NK-92 (cell line): ENCODE data around the gene USP11.
"Not testable (repeated sequence)": the region's sequence is repeated elsewhere in the genome, so short reads cannot be mapped to it uniquely, and the experiment has no call there.

Experiments used
- DNase-seq: peaks from one replicate; lab custom pipeline; 2025; ENCODE audit not compliant: unreplicated experiment; lab: John Stamatoyannopoulos, UW

USP11 gene

DNA sequence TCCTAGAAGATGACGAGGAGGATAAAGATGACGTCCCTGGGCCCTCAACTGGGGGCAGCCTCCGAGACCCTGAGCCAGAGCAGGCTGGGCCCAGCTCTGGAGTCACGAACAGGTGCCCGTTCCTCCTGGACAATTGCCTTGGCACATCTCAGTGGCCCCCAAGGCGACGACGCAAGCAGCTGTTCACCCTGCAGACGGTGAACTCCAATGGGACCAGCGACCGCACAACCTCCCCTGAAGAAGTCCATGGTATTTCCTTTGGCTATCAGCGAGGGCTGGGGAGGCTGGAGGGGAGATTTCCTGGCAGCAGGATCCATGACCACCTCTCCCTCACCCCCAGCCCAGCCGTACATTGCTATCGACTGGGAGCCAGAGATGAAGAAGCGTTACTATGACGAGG lies 11.9 kb downstream of the USP11 start:
- DNase-seq: no peak

DNA sequence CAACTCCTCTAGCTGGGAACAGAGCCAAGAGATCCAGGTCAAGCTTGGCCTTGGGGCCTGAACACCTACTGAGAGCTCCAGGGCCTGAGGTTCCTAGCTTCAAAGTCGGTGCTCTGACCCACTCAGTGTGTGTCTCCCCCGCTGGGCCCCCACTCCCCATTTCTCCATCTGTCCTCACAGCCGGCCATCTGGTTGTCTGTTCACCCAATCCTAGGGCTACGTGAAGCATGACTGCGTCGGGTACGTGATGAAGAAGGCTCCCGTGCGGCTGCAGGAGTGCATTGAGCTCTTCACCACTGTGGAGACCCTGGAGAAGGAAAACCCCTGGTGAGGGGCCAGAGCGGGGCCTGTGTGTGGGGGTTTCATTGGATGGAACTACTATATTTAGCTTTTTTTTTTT lies 12.3 kb downstream of the USP11 start:
- no peak for DNase-seq

DNA sequence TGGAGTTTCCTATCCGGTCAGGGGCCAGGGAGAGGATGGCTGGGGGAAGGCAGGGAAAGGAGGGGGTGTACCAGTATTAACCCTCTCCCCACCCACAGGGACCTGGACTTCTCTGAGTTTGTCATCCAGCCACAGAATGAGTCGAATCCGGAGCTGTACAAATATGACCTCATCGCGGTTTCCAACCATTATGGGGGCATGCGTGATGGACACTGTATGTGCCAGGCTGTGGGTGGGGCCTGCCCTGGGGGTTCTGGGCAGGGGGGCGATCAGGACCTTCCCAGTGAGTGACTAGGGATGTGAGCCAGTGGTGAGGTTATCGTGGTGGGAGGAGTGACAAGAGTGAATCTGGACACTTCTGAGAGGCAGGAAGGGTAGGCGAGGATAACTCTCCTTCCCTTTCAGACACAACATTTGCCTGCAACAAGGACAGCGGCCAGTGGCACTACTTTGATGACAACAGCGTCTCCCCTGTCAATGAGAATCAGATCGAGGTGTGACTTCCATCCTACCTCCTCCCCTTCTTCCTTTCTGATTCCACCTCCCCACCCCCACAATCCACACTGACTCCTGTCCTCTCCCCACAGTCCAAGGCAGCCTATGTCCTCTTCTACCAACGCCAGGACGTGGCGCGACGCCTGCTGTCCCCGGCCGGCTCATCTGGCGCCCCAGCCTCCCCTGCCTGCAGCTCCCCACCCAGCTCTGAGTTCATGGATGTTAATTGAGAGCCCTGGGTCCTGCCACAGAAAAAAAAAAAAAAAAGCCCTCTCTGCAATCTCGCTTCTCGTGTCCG lies 14.6 kb downstream of the USP11 start:
- no peak for DNase-seq

DNA sequence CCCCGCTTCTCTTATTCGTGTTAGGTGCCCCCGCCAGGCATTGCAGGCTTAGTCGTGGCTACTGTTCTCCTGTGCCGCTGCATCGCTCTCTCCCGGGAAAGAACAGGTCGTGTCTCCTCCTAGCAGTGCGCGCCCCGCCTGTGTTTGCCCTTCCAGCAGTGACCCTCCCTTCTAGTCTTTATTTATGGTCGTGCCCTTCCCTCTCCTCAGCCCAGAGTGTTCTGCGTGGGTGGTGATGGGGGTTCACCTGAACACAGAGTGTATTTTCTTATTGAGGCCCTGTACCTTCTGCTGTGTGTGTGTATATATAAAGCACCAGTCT lies 15.2 kb downstream of the USP11 start:
- DNase-seq: no peak

DNA sequence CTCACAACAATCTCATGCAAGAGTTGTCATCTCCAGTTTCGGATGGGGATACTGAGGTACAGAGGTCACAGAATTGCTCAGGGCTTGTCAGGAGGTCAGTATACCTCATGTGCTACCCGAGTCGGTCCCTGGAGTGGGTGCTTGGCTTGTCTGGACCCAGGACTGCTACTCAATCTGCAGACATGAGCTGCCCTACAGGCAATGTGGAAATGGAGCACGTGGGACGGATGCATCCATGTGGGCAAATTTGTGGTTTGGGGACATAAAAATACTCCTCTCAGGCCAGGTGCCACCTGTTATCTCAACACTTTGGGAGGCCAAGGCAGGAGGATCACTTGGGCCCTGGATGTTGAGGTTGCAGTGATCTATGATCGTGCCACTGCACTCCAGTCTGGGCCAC lies 15.8 kb downstream of the USP11 start:
- no peak for DNase-seq

DNA sequence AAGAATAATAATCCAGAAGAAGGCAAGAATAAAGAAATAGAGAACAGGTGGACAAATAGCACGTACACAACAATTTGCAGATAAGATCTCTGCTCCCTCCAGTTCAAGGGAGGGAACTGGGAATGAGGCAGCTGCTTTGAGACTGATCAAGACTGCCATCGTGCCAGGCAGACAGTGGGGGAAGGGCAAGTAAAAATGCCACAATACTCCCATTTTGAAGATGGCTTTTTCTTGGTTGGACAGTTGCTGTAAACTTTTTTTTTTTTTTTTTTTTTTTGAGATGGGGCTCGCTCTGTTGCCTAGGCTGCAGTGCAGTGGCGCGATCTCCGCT lies 17.2 kb downstream of the USP11 start:
- DNase-seq: no peak

DNA sequence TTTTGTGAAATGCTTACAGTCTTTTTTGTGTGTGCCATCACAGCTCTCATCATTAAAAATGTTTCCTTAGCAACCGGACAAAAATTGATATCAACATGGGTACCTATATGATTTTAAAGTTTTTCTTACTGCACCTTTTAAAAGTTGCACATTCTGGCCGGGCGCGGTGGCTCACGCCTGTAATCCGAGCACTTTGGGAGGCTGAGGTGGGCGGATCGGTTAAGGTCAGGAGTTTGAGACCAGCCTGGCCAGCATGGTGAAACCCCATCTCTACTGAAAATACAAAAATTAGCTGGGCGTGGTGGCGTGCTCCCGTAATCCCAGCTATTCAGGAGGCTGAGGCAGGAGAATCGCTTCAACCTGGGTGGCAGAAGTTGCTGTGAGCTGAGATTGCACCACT lies 24.8 kb downstream of the USP11 start:
- not testable (repeated sequence) for DNase-seq

DNA sequence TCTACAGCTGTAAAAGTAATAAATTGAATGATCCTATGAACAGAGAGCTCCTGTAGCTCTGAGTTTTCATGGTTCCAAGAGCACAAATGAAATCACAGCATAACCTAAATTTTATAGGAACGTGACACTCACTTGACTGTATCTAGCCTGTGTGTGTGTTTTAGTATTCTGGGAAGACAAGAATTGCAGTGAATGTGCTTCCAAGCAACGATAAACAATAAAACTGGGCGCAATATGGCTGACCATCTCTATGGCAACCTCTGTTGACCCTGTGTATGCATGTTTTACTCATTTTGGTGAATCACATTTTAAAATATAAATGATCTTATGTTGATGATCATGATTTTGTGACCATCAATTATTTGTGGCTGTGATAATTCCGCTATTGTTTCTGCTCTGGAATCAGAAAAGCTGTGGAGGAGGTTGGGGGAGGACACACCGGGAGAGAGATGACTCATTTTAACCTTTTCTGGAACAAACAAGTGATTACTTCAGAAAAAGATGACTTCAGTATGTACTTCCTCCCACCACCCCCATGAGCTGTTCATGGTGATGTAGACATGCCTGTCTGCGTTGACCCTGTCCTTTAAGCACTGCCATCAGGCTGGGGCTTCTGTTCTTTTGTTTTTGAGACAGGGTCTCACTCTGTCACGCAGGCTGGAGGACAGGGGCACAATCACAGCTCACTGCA lies 31.8 kb downstream of the USP11 start:
- no peak for DNase-seq

DNA sequence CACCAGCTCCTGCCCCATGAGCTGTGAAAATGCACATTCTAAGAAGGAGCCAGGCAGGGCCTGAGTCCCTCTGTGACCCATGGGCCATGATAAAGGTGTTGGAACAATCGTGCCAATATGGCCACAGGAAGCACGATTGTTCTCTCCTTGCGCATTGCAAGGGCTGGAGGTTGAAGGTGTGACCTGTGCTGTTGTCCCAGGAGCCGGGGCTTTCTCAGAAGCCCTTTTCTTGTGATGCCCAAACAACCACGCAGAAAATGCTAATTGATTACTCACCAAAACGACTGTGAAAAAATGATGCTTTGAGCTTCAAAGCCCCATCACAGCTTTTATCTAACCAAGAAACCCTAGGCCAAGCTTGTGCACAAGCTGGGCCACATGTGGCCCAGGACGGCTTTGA lies 33.8 kb downstream of the USP11 start:
- no peak for DNase-seq

DNA sequence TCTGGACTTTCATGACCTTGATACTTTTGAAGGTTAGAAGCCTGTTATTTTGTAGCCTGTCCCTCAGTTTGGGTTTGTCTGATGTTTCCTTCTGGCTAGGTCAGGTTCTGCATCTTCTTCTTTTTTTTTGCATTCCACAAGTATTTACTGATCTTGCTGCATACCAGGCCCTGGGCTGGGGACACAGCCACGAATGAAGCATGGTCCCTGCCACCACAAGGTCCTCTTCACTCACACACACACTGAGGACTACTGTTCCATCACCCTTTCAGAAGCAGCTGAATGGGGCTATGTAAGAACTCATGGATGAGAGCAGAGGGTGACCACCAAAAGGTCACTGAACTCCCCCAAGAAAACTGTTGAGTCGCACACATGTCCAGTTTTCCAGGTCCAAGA lies 39.2 kb downstream of the USP11 start:
- DNase-seq: no peak

DNA sequence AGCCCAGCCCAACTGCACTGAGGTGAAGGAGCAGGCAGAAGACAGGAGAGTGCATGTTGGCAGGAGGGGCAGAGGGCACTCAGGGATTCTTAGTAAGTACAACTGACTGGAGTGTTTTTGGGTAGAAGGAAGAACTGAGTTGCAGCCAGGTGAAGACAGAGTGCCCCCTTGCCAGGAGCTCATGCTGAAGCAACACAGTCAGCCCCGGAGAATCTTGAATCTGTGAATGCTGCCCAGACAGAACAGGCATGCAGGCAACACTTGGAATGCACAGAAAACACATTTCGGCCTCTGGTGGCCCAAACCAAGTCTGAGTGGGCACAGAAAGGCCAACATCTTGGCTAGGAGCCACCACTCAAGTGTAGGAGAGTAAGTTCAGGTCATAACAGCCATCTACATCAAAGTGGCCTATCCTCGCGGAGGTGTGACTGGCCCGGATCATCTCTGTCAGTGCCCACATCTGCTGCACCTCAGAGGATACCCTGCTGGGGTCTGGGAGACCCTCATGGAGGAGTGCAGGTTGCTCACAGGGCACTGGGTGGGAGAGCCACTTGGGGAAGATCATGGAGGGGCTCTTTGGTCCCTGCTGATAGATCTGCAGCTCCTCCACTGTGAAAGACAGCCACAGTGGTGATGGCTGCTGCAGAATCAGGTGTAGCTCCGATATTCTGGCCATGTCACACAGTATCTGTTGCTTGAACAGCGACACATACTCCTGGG lies 40.4 kb downstream of the USP11 start:
- no peak for DNase-seq

DNA sequence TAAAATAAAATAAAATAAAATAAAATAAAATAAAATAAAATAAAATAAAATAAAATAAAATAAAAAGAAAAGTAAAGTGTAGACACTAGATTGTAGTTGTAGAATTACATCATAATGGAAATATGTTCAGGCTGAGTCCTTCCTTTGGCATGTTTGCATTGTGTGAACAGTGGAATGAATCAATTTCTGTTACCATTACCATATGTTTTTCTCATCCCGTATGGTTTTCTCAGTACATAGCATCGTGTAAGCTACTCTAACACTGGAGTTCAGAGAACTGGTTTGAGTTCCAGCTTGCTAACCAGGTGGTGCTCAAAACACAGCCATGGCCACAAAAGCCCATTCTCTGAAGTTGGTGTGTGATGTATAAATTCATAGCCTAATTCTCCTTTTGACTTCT lies 45.9 kb downstream of the USP11 start:
- no peak for DNase-seq

DNA sequence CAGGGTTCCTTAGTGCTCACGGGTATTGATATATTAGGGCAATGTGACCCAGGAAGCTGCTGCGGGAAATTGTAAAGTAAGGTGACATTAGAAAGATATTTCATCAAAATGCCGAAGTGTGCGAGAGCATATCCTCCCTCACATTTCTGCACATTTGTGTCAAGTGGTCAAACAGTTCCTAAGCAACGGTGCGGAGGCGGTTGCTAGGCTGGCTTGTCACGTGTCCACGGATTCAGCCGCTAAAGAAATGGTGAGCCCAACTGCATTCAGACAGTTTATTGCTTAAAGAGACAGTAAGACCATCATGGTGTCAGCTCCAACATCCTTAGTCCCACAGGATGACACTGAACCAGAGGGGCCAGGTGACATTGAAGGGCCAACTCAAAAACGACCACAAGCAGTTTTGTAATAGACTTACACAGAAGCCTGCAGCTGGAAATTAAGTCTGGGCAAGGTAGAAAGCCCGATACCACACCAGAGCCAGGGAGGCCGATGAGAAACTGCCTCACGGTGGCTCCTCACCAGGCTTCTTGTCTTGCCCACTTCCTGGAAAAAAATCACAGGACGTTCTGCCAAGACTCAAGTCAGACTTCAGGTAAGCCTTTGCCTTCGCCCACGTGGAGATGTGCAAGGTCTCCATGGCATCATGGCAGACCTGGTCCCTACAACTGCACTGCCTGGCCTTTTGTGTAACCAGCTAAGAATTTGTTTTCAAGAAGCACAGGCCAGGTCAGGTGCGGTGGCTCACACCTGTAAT lies 50.4 kb downstream of the USP11 start:
- no peak for DNase-seq

DNA sequence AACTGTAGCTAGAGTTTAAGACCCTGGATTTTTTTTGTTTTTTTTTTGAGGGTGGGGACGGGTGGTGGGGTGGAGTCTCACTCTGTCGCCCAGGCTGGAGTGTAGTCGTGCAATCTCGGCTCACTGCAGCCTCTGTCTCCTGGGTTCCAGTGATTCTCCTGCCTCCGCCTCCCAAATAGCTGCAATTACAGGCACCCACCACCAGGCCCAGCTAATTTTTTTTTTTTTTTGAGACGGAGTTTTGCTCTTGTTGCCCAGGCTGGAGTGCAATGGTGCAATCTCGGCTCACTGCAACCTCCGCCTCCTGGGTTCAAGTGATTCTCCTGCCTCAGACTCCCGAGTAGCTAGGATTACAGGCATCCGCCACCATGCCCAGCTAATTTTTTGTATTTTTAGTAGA lies 51.8 kb downstream of the USP11 start:
- not testable (repeated sequence) for DNase-seq

DNA sequence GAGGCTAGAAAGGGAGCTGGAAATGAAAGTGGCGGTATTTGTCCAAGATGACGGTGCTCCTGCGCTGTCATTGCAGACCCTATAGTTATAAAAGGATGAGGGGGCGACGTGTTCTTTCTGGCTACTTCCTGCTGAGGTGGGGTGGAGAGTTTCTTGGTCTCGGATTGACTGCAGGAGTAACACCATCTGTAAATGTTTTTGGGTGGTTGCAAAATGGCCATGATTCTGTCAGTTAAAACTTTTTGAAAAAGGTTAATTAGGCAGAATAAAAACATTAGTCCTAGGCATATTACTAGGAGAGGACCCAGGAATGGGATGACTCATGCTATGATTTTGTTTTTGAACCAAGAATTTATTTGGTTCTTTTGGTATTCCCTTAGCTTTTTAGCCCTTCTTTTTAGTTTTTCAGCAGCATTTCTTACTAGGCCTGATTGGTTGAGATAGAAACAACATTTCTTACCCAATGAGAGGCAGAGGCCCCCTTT lies 53.1 kb downstream of the USP11 start:
- DNase-seq: no peak

DNA sequence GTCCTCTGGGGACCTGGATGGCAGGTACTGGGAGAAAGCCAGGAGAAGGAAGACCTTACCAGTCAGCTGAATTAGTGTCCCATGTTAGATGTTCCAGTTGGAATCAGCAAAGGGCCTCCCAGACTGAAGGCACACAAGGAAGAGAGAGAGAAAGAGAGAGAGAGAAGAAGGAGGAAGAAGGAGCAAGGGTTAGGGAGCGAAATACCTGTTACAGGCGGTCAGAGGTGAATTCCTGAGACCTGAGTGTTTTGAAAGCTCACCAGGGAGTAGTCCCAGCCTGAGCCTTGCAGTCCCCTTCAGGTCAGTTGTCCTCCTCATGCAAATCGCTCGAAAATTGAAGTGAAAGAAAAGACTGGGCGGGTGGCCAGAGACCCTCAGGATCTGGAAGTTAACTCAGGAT lies 60.3 kb downstream of the USP11 start:
- DNase-seq: no peak

DNA sequence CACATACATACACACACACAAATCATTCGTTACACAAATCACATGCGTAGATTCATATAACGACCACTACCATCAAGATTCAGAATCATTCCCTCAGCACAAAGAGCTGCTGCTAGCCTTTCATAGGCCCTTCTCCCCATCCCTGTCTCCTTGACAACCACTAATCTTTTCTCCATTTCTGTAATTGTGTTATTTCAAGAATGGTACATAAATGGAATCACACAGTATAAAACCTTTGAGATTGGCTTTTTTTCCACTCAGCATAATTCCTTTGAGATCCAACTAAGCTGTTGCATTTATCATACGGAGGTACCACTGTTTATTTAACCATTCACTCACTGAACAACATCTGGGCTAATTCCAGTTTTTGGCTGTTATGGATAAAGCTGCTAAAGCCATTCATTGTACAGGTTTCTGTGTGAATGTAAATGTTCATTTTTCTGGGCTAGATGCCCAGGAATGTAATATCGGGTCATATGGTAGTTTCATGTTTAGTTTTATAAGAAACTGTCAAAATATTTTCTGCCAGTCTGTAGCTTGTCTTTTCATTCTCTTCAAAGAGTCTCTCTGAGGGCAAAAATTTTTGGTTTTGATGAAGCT lies 64.1 kb downstream of the USP11 start:
- DNase-seq: no peak

DNA sequence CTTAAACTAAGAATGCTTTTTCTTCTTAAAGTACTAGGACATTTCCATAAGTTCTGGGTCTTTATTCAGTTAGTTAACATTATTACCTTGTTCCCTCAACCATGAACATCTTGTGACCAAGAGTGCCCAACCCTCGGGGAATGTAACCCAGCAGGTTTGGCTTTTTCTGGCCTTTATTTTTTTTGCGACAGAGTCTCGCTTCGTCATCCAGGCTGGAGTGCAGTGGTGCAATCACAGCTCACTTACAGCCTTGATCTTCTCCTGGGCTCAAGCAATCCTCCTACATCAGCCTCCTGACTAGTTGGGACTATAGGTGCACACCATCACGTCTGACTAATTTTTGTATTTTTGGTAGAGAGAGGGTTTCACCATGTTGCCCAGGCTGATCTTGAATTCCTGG lies 65.1 kb downstream of the USP11 start:
- DNase-seq: no peak
